GM21423 (cell line): ENCODE measurements around the gene LST1.

Experiments
- ATAC-seq: cut with Tn5 transposase; IDR thresholded peaks from one replicate; pipeline ENCODE4 v1.9.1; 2021; ENCODE audit warnings: mild to moderate bottlenecking, moderate library complexity; ENCODE audit not compliant: unreplicated experiment

LST1 gene

GRCh38 chr6:31559958-31560696 is 25.9 kb upstream of the LST1 start:
- peak; percentile 62 for ATAC-seq

GRCh38 chr6:31560697-31561058 is 25.4 kb upstream of the LST1 start:
- no peak for ATAC-seq

- ATAC-seq: no peak
Measured at GRCh38 chr6:31567531-31568370, 18.3 kb upstream of the LST1 start.

- ATAC-seq: peak; percentile 60
Measured at GRCh38 chr6:31568537-31568961, 17.5 kb upstream of the LST1 start.

- no peak for ATAC-seq
Measured at GRCh38 chr6:31569861-31570536, 16.1 kb upstream of the LST1 start.

GRCh38 chr6:31572041-31572911 is 13.8 kb upstream of the LST1 start, which contains the start of gene LTA:
LTA (plus strand) TSS chr6:31572289; CDS start chr6:31572743, 454 bp downstream.
- peak; percentile 36 for ATAC-seq

GRCh38 chr6:31573239-31574105 is 12.6 kb upstream of the LST1 start:
- ATAC-seq: no peak

GRCh38 chr6:31574106-31575061 is 11.7 kb upstream of the LST1 start:
- no peak for ATAC-seq

GRCh38 chr6:31575335-31575901 is 10.7 kb upstream of the LST1 start, which contains the start of gene TNF:
TNF (plus strand) TSS chr6:31575565; CDS start chr6:31575742, 177 bp downstream.
- no peak for ATAC-seq

GRCh38 chr6:31575952-31576685 is 10.0 kb upstream of the LST1 start:
- no peak for ATAC-seq

- ATAC-seq: no peak
Measured at GRCh38 chr6:31576897-31577578, 9.0 kb upstream of the LST1 start.

GRCh38 chr6:31577579-31577966 is 8.5 kb upstream of the LST1 start:
- no peak for ATAC-seq

GRCh38 chr6:31578184-31579118 is 7.6 kb upstream of the LST1 start:
- ATAC-seq: no peak

- ATAC-seq: no peak
Measured at GRCh38 chr6:31579119-31579505, 7.0 kb upstream of the LST1 start.

GRCh38 chr6:31579546-31580437 is 6.3 kb upstream of the LST1 start:
- ATAC-seq: no peak
